ENCODE measurements around the gene TMEM121.

DNA sequence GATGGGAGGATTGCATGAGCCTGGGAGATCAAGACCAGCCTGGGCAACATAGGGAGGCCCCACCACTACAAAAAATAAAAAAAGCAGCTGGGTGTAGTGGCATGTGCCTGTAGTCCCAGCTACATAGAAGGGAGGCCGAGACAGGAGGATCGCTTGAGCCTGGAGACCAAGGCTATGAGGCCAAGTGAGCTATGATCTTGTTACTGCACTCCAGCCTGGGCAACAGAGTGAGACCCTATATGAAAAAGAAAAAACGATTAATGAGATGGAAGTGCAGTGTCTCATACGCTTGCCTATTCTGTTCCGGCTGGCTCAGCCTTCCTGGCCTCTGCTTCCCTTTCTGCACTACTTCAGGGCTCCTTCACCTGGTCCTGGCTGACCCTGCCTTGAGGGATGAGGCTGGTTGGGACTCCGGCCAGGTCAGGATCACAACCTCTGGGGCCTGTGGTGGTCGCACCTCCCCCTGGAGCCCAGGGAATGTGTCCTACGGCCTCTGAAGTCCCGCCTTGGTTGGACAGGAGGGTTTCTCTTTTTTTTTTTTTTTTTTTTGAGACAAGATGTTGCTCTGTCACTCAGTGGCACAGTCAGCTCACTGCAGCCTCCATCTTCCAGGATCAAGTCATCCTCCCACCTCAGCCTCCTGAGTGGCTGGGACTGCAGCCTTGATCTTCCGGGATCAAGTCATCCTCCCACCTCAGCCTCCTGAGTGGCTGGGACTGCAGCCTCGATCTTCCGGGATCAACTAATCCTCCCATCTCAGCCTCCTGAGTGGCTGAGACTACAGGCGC lies 24.7 kb upstream of the TMEM121 start:
- no peak for TF ChIP-seq EZH2phosphoT487 (IDR thresholded peaks at IDR 0.05; ENCODE audit: borderline replicate concordance, low read length)
- TF ChIP-seq CTCF (conservative IDR thresholded peaks at IDR 0.05; ENCODE audit: low read depth, low read length) = no peak

Data from PC-3 (cell line).